Measurements from ENCODE around the gene ADPRH. TPM values are rescaled to one million over a fixed set of nuclear protein-coding genes. Genes with fewer than 3 reads are reported as not detected.
"Not testable (repeated sequence)": the region's sequence is repeated elsewhere in the genome, so short reads cannot be mapped to it uniquely, and the experiment has no call there.

Gene ADPRH
- total RNA-seq, 2 donors from 2014 or later = 7.5 to 9.7 TPM

- no peaks in the 10 kb centered on the region for H3K9me3 ChIP-seq
- no peak for DNase-seq (ENCODE audit: low spot score)
- TF ChIP-seq, protein P1, sequence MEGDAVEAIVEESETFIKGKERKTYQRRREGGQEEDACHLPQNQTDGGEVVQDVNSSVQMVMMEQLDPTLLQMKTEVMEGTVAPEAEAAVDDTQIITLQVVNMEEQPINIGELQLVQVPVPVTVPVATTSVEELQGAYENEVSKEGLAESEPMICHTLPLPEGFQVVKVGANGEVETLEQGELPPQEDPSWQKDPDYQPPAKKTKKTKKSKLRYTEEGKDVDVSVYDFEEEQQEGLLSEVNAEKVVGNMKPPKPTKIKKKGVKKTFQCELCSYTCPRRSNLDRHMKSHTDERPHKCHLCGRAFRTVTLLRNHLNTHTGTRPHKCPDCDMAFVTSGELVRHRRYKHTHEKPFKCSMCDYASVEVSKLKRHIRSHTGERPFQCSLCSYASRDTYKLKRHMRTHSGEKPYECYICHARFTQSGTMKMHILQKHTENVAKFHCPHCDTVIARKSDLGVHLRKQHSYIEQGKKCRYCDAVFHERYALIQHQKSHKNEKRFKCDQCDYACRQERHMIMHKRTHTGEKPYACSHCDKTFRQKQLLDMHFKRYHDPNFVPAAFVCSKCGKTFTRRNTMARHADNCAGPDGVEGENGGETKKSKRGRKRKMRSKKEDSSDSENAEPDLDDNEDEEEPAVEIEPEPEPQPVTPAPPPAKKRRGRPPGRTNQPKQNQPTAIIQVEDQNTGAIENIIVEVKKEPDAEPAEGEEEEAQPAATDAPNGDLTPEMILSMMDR (IDR thresholded peaks at IDR 0.05) = no peak
- H3K27ac ChIP-seq = no peak overlapping the region
- H3K4me3 ChIP-seq = no peak overlapping the region
- peaks cover 3% of the 10 kb centered on the region for H3K36me3 ChIP-seq
- no peaks in the 10 kb centered on the region for H3K27me3 ChIP-seq
- H3K4me1 ChIP-seq = no peaks in the 10 kb centered on the region
Measured at GRCh38 chr3:119586733-119587172, 7.5 kb downstream of the ADPRH start.

- Histone ChIP-seq H3K27me3 (no peaks in the 10 kb centered on the region), H3K4me3 (no peak overlapping the region), H3K27ac (no peak overlapping the region), H3K4me1 (no peaks in the 10 kb centered on the region), H3K36me3 (peaks cover 3% of the 10 kb centered on the region), H3K9me3 (no peaks in the 10 kb centered on the region)
- DNase-seq (ENCODE audit: low spot score) = peak; percentile 73
- TF ChIP-seq, protein P1 (IDR thresholded peaks at IDR 0.05) = no peak
Measured at GRCh38 chr3:119588112-119588511, 8.8 kb downstream of the ADPRH start.

DNA sequence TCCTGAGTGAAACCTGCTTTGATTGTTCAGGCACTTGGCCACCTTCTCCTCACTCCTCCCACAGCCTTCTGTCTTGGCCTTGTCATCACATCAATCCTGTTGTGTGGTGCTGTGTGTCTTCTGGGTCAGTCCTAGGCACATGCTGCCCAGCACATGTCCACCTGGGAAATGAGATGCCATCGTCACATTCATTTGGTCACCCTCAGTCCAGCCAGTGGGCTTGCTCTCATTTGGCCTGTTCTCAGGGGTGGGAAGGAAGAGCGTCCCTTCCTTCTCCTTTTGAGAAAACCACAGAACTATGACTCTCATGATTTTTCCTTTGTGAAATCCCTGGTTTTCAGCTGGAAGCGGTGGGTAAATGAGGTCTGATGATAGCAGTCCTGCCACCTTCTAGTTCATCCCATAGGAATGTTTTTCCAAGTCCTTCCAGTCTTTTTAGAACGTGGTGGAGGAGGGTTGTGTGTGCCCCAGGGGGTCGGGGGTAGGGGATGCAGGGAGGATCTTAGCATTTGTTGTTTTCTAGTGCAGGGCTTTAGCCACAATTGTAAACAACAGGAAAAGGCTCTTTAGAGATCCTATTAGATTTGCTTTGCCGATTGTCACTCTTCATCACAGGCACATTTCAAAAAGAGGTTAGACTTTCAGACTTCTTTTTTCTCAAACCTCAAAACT is 9.9 kb downstream of the ADPRH start:
- TF ChIP-seq, protein P1 (IDR thresholded peaks at IDR 0.05) = no peak
- peaks cover 3% of the 10 kb centered on the region for H3K36me3 ChIP-seq
- H3K4me1 ChIP-seq = no peaks in the 10 kb centered on the region
- H3K27me3 ChIP-seq = no peaks in the 10 kb centered on the region
- DNase-seq (ENCODE audit: low spot score) = no peak
- H3K4me3 ChIP-seq = no peak overlapping the region
- H3K27ac ChIP-seq = no peak overlapping the region
- no peaks in the 10 kb centered on the region for H3K9me3 ChIP-seq

DNA sequence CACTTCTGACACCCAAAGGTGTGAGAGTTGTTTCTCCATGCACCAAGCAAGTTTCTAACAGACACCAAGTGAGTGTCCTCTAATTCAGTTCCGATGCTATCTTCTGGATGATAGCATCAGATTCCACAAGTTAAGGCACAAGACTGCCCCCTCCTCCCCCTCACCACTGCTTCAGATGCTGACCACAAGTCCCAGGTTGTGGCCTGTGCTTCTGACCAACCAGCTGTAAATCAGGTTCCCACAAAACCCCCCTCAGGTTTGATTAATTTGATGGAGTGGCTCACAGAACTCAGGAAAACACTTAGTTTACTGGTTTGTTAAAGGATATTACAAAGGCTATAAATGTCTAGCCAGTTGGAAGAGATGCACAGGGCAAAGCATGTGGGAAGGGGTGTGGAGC is 11.4 kb downstream of the ADPRH start:
- Histone ChIP-seq H3K36me3 (peaks cover 3% of the 10 kb centered on the region), H3K27ac (no peak overlapping the region), H3K9me3 (no peaks in the 10 kb centered on the region), H3K4me3 (no peak overlapping the region), H3K4me1 (peaks cover 0 to 7% of the 10 kb centered on the region in 2 donors), H3K27me3 (no peaks in the 10 kb centered on the region)
- no peak for DNase-seq (ENCODE audit: low spot score)
- TF ChIP-seq, protein P1 (IDR thresholded peaks at IDR 0.05) = no peak

GRCh38 chr3:119592861-119593260 is 13.6 kb downstream of the ADPRH start:
- H3K36me3 ChIP-seq = no peaks in the 10 kb centered on the region
- peaks cover 0 to 27% of the 10 kb centered on the region in 2 donors for H3K4me1 ChIP-seq
- H3K27ac ChIP-seq = no peak overlapping the region
- no peak for DNase-seq (ENCODE audit: low spot score)
- H3K9me3 ChIP-seq = no peaks in the 10 kb centered on the region
- TF ChIP-seq, protein P1 (IDR thresholded peaks at IDR 0.05) = no peak
- no peaks in the 10 kb centered on the region for H3K27me3 ChIP-seq
- no peak overlapping the region for H3K4me3 ChIP-seq

GRCh38 chr3:119594066-119594465 is 14.8 kb downstream of the ADPRH start:
- no peaks in the 10 kb centered on the region for H3K36me3 ChIP-seq
- H3K9me3 ChIP-seq = no peaks in the 10 kb centered on the region
- no peak overlapping the region for H3K4me3 ChIP-seq
- no peak overlapping the region for H3K27ac ChIP-seq
- TF ChIP-seq, protein P1 (IDR thresholded peaks at IDR 0.05) = no peak
- no peaks in the 10 kb centered on the region for H3K27me3 ChIP-seq
- H3K4me1 ChIP-seq = peaks cover 0 to 39% of the 10 kb centered on the region in 2 donors
- no peak for DNase-seq (ENCODE audit: low spot score)

DNA sequence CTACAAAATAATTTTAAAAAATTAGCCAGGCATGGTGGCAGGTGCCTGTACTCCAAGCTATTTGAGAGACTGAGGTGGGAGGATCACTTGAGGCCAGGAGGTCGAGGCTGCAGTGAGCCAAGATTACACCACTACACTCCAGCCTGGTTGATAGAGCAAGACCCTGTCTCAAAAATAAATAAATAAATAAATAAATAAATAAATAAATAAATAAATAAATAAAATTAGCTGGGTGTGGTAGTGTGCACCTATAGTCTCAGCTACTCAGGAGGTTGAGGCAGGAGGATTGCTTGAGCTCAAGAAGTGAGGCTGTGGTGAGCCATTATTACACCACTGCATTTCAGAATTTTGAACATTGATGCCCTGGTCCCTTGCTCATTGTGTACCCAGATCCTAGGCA is 15.6 kb downstream of the ADPRH start:
- not testable (repeated sequence) for DNase-seq (ENCODE audit: low spot score); H3K36me3 ChIP-seq; H3K27ac ChIP-seq; H3K9me3 ChIP-seq; H3K27me3 ChIP-seq; H3K4me3 ChIP-seq
- peaks cover 0 to 48% of the 10 kb centered on the region in 2 donors for H3K4me1 ChIP-seq

Measured in right atrium auricular region (tissue), 2 donors.